Keratinocyte (primary cell): ENCODE results near the gene TUBGCP4. TPM values are rescaled to one million over a fixed set of nuclear protein-coding genes. Genes with fewer than 3 reads are reported as not detected.
"Not testable (repeated sequence)": the region's sequence is repeated elsewhere in the genome, so short reads cannot be mapped to it uniquely, and the experiment has no call there.

ENCODE experiments used
- DNase-seq: peaks from one replicate; pipeline ENCODE4 v3.0.0-alpha.2; 2011; ENCODE audit warnings: low read depth, missing footprints, low spot score
- FAIRE-seq: peaks from 2 replicates; lab custom pipeline; 2011; peaks lifted over from hg19 to GRCh38; lab: Jason Lieb, UNC
- H2AFZ ChIP-seq: 2 replicates; pipeline ENCODE4 v1.6.0; 2012; ENCODE audit warnings: low read length, control low read depth, inconsistent platforms; ENCODE audit not compliant: control insufficient read depth
- H3K27ac ChIP-seq: 2 replicates; pipeline ENCODE4 v1.5.1; 2011; ENCODE audit warnings: low read length; ENCODE audit not compliant: control insufficient read depth, insufficient read depth
- H3K27me3 ChIP-seq: 3 replicates; pipeline ENCODE4 v1.6.0; 2011; ENCODE audit warnings: low read length; ENCODE audit not compliant: control insufficient read depth, insufficient read depth; ENCODE audit errors: extremely low read depth
- H3K36me3 ChIP-seq, 2 experiments: 2 replicates in 1 of 2; 3 replicates in 1 of 2; pipeline ENCODE4 v1.5.1; 2011; ENCODE audit warnings: low read length in 2 of 2, mild to moderate bottlenecking in 1 of 2; ENCODE audit not compliant: control insufficient read depth in 2 of 2, insufficient read depth in 2 of 2; ENCODE audit errors: extremely low read depth in 1 of 2
- H3K4me1 ChIP-seq: 3 replicates; pipeline ENCODE4 v1.5.1; 2011; ENCODE audit warnings: low read length; ENCODE audit not compliant: control insufficient read depth, insufficient read depth; ENCODE audit errors: extremely low read depth
- H3K4me2 ChIP-seq: 3 replicates; pipeline ENCODE4 v1.6.0; 2011; ENCODE audit warnings: low read depth, low read length; ENCODE audit not compliant: control insufficient read depth, insufficient read depth; ENCODE audit errors: extremely low read depth
- H3K4me3 ChIP-seq, 3 experiments: fragments of 200-600 bp in 1 of 3; sonication (generic) in 1 of 3; 2 replicates in 2 of 3; 3 replicates in 1 of 3; pipeline ENCODE4 v1.5.1; 2011 to 2016; ENCODE audit warnings: low read length in 3 of 3, mild to moderate bottlenecking in 3 of 3, control low read depth in 2 of 3, inconsistent platforms in 1 of 3, low read depth in 1 of 3, mixed read lengths in 1 of 3, mixed run types in 1 of 3, moderate library complexity in 1 of 3; ENCODE audit not compliant: control insufficient read depth in 2 of 3, insufficient read depth in 2 of 3; ENCODE audit errors: extremely low read depth in 1 of 3
- H3K79me2 ChIP-seq: 2 replicates; pipeline ENCODE4 v1.6.0; 2012; ENCODE audit warnings: low read length; ENCODE audit not compliant: control insufficient read depth, insufficient read depth
- H3K9ac ChIP-seq: 3 replicates; pipeline ENCODE4 v1.6.0; 2011; ENCODE audit warnings: low read length; ENCODE audit not compliant: control insufficient read depth, insufficient read depth; ENCODE audit errors: extremely low read depth
- H3K9me1 ChIP-seq: 3 replicates; pipeline ENCODE4 v1.6.0; 2011; ENCODE audit warnings: low read length; ENCODE audit not compliant: control insufficient read depth, insufficient read depth; ENCODE audit errors: extremely low read depth
- H3K9me3 ChIP-seq: 2 replicates; pipeline ENCODE4 v1.5.1; 2012; ENCODE audit warnings: low read depth, low read length; ENCODE audit not compliant: control insufficient read depth
- H4K20me1 ChIP-seq: 3 replicates; pipeline ENCODE4 v1.6.0; 2011; ENCODE audit warnings: low read length; ENCODE audit not compliant: control insufficient read depth, insufficient read depth; ENCODE audit errors: extremely low read depth
- CTCF ChIP-seq, 3 experiments: IDR thresholded peaks in 1 of 3; conservative IDR thresholded peaks in 1 of 3; optimal IDR thresholded peaks in 1 of 3; 2 replicates in 2 of 3; 3 replicates in 1 of 3; pipeline versions ENCODE3 to v1.5.1; 2011; ENCODE audit warnings: low read length in 3 of 3, mild to moderate bottlenecking in 3 of 3, moderate library complexity in 2 of 3, control low read depth in 1 of 3, inconsistent platforms in 1 of 3; ENCODE audit not compliant: insufficient read depth in 2 of 3; ENCODE audit errors: extremely low read depth in 1 of 3
- EZH2 ChIP-seq: IDR thresholded peaks from one replicate; pipeline ENCODE4 v1.6.1; 2012; ENCODE audit warnings: inconsistent platforms, mild to moderate bottlenecking, low read length, moderate library complexity
- dilution Hi-C: fragments of 300-500 bp; cut with MboI; formaldehyde crosslinking; loops from one replicate; pipeline ENCODE4 v1.7.0; 2020; ENCODE audit warnings: low sequenced_read_pairs; ENCODE audit not compliant: extremely low pct_ligation_motif_present
- polyA plus RNA-seq, 5 experiments: library from polyadenylated mRNA; depleted of rRNA in 3 of 5; stranded (reverse) in 3 of 5; stranded (forward) in 1 of 5; unstranded in 1 of 5; fragments of >200 nt; gene quantifications; 1 replicate in 1 of 5; 2 replicates in 3 of 5; 3 replicates in 1 of 5; pipeline versions ENCODE4 v1.2.1 to v1.2.3, GENCODE V29; 2011 to 2012; ENCODE audit warnings: missing spikeins in 2 of 5, low read depth in 1 of 5, low replicate concordance in 1 of 5

The TUBGCP4 gene
- polyA plus RNA-seq, 1 donor (not counting 4 experiments of a cell fraction or from before 2014, with no cell fraction given): 16.1 TPM

- Histone ChIP-seq H3K9me3 (no peaks in the 10 kb centered on the region), H3K4me2 (no peak overlapping the region), H3K79me2 (no peaks in the 10 kb centered on the region), H3K27ac (no peak overlapping the region), H3K36me3 (peaks cover 12 to 16% of the 10 kb centered on the region in 2 experiments), H3K9ac (no peak overlapping the region), H3K4me3 (no peak overlapping the region), H3K4me1 (no peaks in the 10 kb centered on the region), H3K9me1 (no peaks in the 10 kb centered on the region), H2AFZ (no peak overlapping the region), H3K27me3 (no peaks in the 10 kb centered on the region), H4K20me1 (peaks cover 2% of the 10 kb centered on the region)
- DNase-seq (no peak), FAIRE-seq (no peak)
- dilution Hi-C loops: no loop called here
- no peak for TF ChIP-seq EZH2
- no peak for TF ChIP-seq CTCF (optimal IDR thresholded peaks at IDR 0.05 in 1 of 3, IDR thresholded peaks at IDR 0.05 in 1 of 3, conservative IDR thresholded peaks at IDR 0.05 in 1 of 3; ENCODE audit: extremely low read depth in 1 of 3, insufficient read depth in 2 of 3, low read length in 3 of 3)
Observed at GRCh38 chr15:43390723-43391122, 19.8 kb downstream of the TUBGCP4 start.

GRCh38 chr15:43393592-43393991, 22.7 kb downstream of the TUBGCP4 start:
- H3K27me3 ChIP-seq, H3K9ac ChIP-seq, H2AFZ ChIP-seq, H3K4me2 ChIP-seq, H3K4me1 ChIP-seq, H3K79me2 ChIP-seq, H3K4me3 ChIP-seq, DNase-seq, dilution Hi-C loops, H3K9me3 ChIP-seq, FAIRE-seq, H3K27ac ChIP-seq, H4K20me1 ChIP-seq, H3K9me1 ChIP-seq: not testable (repeated sequence)
- peaks cover 13 to 27% of the 10 kb centered on the region in 2 experiments for H3K36me3 ChIP-seq

- H3K27ac ChIP-seq: no peak overlapping the region
- H3K9ac ChIP-seq: no peak overlapping the region
- H3K9me1 ChIP-seq: no peaks in the 10 kb centered on the region
- H3K4me2 ChIP-seq: no peak overlapping the region
- no peak for DNase-seq
- no peaks in the 10 kb centered on the region for H3K9me3 ChIP-seq
- H3K27me3 ChIP-seq: no peaks in the 10 kb centered on the region
- H3K4me3 ChIP-seq: no peak overlapping the region
- dilution Hi-C loops: no loop called here
- H3K4me1 ChIP-seq: no peaks in the 10 kb centered on the region
- no peak for TF ChIP-seq CTCF (optimal IDR thresholded peaks at IDR 0.05 in 1 of 3, IDR thresholded peaks at IDR 0.05 in 1 of 3, conservative IDR thresholded peaks at IDR 0.05 in 1 of 3; ENCODE audit: extremely low read depth in 1 of 3, insufficient read depth in 2 of 3, low read length in 3 of 3)
- no peak for TF ChIP-seq EZH2
- H2AFZ ChIP-seq: no peak overlapping the region
- no peaks in the 10 kb centered on the region for H4K20me1 ChIP-seq
- H3K79me2 ChIP-seq: no peaks in the 10 kb centered on the region
- peaks cover 27 to 39% of the 10 kb centered on the region in 2 experiments for H3K36me3 ChIP-seq
- no peak for FAIRE-seq
Observed at GRCh38 chr15:43402255-43402654, 31.4 kb downstream of the TUBGCP4 start.
